Cerebellar nuclear complex (tissue), 1 donor: Measurements from ENCODE around the gene CRYGD.

Experiments
- DNase-seq, 2 experiments: peaks; one replicate each; lab custom pipeline; 2025; lab: John Stamatoyannopoulos, UW

Gene CRYGD

GRCh38 chr2:208083807-208084206 is 40.5 kb downstream of the CRYGD start:
- no peak for DNase-seq

- no peak for DNase-seq
Observed at GRCh38 chr2:208077276-208077675, 47.0 kb downstream of the CRYGD start.

- DNase-seq = no peak
Observed at GRCh38 chr2:208074610-208075356, 49.5 kb downstream of the CRYGD start.

- DNase-seq = peak in 1 of 2 experiments; percentile 3
Observed at GRCh38 chr2:208072250-208072892, 52.0 kb downstream of the CRYGD start.
